Measurements from ENCODE around the gene NDST3.
"Not testable (repeated sequence)": the region's sequence is repeated elsewhere in the genome, so short reads cannot be mapped to it uniquely, and the experiment has no call there.

The NDST3 gene

DNA sequence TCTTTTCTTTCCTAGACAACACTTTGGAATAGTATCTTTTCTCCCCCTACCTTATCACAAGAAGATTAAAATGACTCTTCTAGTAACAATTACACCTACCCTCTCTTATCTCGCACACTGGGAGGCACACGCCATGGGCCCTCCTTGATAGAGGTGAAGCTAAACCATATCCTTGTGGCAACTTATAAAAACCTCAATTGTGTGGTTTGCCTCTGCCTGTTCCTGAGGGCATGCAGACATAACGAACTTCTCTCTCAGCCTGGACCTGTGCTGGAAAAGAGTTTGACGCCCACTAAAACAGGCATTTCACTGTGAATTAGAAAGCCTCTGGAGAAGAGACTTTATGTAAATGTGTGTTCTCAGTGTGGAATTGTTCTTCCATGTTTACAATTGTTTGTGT is 141.2 kb downstream of the NDST3 start:
- FAIRE-seq (no peak), DNase-seq (ENCODE audit: low spot score) (no peak)

DNA sequence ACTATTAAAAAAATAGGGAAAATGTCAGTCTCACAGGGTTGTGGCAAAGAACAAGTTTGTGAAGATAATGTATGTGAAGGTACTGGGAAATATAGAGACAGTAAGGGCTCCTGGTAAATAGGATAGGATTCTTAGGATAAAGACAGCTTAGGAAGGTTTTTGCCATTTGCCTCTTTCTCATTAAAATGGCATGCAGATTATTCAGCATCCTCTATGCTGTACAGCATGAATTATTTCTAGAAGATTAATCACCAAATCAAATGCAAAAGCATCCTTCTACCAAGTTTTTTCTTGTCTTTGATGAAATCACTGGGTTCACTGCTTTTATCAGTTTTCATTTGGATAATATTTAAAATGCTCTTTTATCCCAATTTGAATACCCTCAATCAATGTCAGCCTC is 142.8 kb downstream of the NDST3 start:
- FAIRE-seq, result no peak

DNA sequence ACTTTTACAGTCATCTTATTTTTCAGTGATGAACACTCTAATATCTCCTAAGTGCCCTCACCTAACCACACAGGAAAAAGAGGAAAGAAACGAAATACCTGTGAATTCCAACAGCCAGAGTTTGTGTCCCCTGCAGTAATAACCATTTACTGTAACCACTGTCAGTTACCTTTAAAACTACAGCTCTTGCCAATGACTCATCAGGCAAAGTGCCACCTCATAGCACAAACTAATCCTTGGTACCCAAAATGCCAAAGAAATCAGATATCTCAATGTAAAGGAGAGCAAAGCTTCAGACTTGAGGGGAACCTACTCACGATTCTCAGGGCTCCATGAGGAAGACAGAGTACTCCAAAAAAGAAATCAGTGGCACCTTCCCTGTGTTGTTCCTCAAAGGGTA is 146.5 kb downstream of the NDST3 start:
- no peak for DNase-seq (ENCODE audit: low spot score)
- FAIRE-seq, result no peak

More for the DNA sequence above, 142.8 kb downstream of the NDST3 start:
- no peak for DNase-seq (ENCODE audit: low spot score)

DNA sequence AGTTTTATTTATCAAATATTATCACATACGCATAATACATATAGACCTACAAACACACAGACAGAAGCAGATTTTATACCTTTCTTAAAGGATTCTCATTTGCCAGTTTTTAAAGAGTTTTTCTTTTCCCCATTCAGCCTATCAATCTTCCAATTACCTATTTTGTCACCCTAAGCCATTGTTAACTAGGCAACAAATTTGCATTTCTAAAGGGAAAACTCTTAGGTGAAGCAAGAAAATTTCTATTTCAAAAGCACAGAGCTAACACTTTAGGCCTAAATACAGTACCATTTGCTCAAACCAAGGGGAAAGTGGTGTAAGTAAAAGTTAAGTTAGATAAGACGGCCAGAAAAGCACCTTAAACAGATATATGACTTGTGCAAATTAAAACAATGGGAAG is 156.6 kb downstream of the NDST3 start:
- DNase-seq (ENCODE audit: low spot score) (no peak), FAIRE-seq (no peak)

DNA sequence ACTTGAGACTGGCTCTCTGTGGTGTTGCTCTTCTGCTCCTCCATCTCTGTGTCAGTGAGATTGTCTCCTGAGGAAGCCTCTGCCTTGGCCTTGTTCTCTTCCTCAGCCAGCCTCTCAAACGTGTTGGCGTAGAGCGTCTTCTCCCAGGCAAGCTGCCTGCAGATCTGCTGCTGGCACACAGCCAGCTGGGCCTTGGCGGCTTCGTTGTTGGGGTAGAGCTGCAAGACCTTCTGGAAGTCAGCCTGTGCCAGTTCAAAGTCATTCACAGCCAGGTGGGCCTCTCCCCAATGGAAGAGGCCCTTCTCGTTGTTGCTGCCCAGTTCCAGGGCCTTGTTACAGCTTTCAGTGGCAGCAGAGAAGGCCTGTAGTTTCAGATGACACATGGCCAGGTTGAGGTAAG is 159.1 kb downstream of the NDST3 start:
- no peak for DNase-seq (ENCODE audit: low spot score)
- FAIRE-seq, result no peak

DNA sequence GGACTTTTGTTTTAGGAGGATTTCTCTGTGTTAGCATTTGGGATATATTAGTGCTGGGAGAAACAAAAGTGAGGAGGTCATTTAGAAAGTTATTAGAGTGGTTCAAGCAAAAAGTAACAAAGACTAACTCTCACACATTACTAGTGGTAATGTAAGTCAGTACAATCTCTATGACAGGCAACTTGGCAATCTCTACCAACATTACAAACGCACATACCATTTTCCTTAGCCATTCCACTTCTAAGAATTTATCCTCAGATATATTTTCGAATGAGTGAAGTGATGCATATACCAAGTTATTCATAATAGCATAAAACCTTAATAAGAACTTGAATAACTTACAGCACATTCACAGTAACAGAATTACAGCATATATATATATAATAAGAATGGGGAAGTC is 172.3 kb downstream of the NDST3 start:
- DNase-seq (ENCODE audit: low spot score), result no peak
- FAIRE-seq, result no peak

DNA sequence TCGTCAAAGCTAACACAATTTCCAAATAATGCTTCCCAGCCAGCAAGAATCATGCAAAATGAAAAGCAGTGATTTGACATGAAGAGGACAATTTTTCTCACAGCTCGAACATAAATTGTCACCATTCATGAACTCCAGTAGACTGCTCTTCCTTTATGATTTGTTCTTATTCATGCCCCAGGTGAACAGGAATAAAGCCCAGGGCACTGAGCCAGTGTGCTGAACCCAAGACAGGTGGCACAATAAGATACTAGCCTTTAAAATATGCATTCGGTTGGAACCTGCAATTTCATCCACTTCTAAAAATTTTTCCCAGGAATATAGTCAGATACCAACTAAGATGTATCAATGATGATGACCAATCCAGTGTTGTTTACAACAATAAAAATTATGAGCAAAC is 178.8 kb downstream of the NDST3 start:
- no peak for FAIRE-seq
- DNase-seq (ENCODE audit: low spot score), result no peak

DNA sequence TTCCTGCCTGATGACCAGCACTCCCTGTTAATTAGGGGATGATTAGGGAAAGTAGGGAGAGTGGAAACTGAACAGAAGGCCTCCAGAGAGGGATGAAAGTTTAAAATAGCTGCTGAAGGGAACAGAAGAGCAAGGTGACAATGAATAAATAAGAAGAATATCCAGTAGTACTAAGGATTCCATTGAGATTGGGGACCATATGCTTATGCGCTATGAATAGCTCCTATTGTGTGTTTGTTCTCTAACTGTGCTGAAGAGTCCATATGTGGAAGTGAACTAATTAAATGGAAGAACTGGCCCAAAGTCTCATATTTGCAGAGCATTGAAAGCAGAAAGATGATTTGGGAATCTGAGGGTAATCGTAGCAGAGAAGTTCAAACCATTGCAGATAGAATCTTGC is 181.5 kb downstream of the NDST3 start:
- no peak for DNase-seq (ENCODE audit: low spot score)
- no peak for FAIRE-seq

DNA sequence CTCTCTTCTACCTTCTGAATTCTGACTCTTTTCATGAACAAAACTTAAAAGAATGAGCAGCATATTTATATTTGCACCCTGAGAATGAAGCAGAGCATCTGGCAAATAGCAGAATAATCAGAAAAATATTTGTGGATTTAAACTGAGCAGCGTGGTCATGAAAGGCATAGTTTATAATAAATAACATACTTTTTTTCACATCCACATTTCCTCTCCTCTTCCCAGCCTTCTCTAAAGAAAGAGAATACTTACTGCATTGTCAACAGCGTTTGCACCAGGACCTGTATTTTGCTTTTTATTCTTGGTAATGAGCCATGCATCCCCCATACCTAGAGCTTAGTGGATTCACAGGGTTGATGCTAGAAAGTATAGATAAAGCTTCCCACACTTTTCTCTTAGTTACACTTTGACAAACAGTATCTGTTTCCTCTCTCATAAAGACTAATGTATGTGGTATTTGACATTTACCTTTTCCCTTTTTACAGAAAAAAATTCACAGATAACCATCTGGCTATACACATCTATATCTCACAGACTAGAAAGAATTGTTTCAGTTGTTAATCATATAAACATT is 187.0 kb downstream of the NDST3 start:
- DNase-seq (ENCODE audit: low spot score) (no peak), FAIRE-seq (no peak)

DNA sequence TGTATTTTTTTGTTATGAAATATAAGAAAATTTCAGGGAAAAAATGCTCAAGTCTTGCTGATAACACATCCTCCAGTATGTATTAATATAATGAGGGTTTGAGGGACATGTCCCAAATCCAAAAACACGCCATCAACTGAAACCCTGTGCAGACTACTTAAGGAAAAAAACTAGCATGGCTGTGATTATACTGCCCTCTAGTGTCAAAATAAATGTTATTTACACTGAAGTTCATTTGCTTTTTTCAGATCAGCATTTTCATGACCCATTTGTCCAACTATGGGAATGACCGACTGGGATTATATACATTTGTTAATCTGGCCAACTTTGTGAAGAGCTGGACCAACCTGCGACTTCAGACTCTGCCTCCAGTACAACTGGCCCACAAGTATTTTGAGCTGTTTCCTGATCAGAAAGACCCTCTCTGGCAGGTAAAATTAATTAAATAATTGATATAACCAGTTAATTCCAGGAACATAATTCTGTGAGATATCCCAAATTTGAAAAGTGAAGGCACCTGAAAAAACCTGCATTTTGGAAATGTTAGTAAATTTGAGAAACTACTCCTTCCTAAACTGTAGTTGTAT is 190.1 kb downstream of the NDST3 start:
- peak; percentile 47 for DNase-seq (ENCODE audit: low spot score)
- peak; percentile 30 for FAIRE-seq

DNA sequence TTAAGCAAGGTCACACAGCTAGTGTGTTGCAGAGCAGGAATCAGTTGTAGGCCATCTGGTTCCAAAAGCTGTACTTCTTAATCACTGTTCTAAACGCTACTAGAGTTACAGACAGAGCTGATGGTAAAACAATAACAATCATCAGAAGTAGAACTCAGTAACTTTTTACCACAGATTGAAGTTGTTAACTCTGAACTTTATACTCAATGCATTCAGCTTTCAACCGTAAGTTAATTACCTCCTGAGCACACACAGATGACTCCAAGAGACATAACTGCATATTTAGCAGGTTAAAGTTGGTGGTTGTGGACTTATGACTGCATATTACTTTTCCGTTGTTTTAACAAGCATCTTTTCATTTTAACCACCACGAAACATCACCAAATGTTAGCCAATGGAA is 191.2 kb downstream of the NDST3 start:
- no peak for DNase-seq (ENCODE audit: low spot score)
- no peak for FAIRE-seq

DNA sequence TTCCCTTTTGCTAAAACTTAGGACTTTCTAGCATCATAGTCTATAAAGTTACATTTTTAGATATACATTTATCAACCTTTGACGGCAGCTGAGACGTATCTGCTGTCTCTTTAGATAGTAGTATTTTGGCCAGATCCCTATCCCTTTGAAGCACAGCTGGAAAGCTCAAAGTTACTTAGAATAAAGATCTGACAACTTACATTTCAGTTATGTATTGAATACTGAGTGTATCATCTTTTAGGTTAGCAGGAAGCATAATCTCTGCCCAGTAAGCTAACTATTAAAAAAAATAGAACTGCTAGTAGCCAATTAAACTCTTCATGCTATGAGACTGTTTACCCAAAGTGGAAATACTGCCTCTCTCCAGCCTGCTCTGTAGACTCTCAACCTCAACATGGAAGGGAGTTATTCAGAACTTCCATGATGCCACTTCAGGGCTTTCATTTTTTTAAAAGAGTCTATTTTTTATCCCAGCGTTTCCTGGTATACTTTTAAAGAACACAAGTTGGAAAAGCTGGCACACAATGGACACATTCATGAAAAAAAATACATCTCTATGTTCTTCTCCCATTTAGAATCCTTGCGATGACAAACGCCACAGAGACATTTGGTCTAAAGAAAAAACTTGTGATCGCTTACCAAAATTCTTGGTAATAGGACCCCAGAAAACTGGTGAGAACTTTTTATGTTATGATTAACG is 192.2 kb downstream of the NDST3 start:
- DNase-seq (ENCODE audit: low spot score), result no peak
- FAIRE-seq, result no peak

DNA sequence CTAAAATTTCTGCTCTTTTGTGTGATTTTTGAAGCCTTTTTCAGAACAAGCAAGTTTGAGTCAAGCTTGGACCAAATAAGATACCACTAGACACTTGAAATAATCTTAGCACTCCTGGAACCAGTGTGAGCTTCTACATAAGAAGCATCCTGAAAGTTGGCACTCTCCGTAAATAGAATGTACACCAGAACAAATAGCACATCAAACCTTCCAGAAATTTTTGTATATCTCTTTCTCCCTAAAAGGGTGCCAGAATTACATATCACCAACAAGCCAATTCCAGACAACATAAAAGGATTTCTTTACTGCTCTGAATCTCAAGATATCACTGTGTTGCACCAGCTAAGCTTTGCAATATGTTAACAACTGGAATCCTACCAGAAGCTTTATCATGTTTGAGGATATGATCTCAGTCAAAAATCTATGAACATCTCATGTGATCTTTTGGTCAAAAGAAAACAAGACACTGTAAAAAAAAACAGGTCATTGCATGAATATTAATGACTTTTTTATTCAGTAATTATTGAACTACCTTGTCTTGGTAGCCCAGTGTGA is 201.4 kb downstream of the NDST3 start:
- FAIRE-seq (no peak), DNase-seq (ENCODE audit: low spot score) (no peak)

DNA sequence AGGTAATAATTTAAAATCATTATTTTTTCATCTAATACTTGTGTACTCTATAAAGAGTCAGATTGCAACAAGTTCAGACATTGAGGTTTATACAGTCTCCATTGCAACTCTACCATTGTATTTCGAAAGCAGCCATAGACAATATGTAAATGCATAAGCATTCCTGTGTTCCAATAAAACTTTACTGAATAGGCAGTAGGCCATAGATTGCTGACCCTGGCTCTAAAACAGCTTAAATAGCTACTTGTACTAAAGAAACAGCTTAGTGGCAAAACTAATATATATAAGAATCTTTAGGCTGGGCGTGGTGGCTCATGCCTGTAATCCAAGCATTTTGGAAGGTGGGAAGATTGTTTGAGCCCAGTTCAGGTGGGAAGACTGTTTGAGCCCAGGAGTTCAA is 203.2 kb downstream of the NDST3 start:
- DNase-seq (ENCODE audit: low spot score), result no peak
- FAIRE-seq, result no peak

DNA sequence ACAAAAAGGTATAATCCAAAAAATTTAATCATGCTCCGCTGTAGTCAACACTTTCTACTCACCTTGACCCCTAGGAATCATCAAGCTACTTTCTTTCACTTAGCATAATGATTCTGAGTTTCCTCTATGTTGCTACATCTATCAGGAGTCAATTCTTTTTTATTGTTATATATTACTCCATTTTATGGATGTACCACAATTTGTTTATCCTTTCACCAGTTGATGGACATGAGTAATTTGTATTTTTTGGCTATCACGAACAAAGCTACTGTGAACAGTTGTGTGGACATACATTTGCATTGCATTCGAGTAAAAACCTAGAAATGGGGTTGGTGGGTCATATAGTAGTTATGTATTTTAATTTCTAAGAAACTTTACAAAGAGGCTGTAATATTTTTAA is 215.6 kb downstream of the NDST3 start:
- no peak for DNase-seq (ENCODE audit: low spot score)
- FAIRE-seq, result no peak

DNA sequence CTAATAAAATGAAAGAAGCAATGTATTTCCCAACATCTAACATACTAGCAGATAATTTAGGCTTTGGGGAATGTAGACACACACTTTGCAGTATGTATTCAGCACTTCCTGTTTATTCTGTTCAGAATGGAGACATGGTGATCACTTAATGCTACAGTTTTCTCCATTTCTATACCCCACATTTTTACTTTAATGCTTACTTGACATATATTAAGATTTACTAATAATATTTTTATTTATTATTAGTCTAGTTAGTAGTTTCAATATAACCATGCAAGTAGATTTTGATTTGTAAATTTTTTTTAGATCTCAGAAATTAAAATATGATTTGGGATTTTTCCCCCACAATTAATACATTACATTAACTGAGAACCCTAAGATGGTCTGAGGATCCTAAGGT is 220.1 kb downstream of the NDST3 start:
- no peak for FAIRE-seq
- DNase-seq (ENCODE audit: low spot score), result no peak

DNA sequence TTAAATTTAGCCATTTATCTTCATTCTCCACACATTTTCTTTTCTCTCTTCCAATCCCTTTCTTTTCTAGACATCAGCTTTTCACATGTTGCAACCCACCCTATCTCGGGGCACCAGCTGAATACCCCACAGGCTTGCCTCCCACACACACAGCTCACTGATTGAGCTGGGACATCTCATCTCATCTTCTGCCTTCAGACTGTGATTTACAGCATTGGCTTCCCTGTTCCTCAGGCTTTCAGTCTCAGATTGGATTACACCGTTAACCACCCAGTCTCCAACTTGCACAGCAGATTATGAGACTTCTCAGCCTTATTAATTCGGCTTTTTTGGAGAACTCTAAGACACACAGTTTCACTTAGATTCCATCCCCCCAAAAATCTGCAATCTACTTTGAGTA is 224.8 kb downstream of the NDST3 start:
- no peak for DNase-seq (ENCODE audit: low spot score)
- FAIRE-seq, result no peak

DNA sequence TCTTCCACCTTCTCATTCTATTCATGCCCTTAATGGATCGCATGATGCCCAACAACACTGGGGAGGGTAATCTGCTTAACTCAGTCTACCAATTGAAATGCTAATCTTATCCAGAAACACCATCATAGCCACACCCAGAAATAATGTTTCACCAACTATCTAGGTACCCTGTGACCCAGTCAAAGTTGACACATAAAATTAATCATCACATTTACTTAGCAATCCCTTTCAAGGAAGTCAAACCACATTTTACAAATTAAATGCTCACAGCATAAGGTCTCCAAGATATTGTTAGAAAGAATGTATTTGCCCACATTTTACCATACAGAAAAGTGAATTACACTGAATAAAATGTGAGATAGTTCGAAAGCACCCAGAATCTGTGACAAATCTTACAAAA is 226.0 kb downstream of the NDST3 start:
- DNase-seq (ENCODE audit: low spot score), result no peak
- no peak for FAIRE-seq

DNA sequence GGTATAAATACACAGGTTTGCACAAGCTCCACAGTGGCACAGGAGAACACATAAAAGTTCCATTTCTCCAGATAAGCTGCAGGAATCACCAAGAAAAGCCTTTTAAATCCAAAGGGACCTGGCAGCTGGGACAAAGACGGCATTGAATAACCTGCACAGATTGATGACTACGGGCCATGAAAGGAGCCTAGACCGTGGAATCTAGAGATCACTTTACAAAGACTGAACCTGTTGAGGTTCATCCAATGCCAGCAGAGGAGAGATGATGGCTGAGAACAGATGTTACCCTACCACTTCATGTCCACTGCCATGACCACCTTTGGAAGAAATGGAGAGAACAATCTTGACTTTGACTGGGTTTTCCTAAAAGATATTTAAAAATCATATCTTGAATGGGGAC is 229.8 kb downstream of the NDST3 start:
- FAIRE-seq (no peak), DNase-seq (ENCODE audit: low spot score) (no peak)

DNA sequence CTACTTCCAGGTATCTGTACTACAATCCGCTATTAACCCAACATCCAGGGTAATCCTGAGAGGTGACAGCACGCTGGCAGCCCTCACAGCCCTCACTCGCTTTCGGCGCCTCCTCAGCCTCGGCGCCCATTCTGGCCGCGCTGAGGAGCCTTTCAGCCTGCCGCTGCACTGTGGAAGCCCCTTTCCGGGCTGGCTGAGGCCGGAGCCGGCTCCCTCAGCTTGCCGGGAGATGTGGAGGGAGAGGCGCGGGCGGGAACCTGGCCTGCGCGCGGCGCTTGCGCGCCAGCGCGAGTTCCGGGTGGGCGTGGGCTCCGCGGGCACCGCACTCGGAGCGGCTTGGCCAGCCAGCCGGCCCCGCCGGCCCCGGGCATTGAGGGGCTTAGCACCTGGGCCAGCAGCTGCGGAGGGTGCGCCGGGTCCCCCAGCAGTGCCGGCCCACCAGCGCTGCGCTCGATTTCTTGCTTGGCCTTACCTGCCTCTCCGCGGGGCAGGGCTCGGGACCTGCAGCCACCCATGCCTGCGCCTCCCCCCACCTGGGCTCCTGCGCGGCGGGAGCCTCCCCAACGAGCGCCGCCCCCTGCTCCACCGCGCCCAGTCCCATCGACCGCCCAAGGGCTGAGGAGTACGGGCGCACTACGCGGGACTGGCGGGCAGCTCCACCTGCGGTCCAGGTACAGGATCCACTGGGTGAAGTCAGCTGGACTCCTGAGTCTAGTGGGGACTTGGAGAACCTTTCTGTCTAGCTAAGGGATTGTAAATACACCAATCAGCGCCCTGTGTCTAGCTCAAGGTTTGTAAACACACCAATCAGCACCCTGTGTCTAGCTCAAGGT is 231.2 kb downstream of the NDST3 start:
- no peak for FAIRE-seq

DNA sequence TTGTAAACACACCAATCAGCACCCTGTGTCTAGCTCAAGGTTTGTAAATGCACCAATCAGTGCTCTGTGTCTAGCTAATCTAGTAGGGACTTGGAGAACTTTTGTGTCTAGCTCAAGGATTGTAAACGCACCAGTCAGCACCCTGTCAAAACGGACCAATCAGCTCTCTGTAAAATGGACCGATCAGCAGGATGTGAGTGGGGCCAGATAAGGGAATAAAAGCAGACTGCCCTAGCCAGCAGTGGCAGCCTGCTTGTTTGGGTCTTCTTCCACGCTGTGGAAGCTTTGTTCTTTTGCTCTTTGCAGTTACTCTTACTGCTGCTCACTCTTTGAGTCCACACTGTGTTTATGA is 231.8 kb downstream of the NDST3 start:
- not testable (repeated sequence) for FAIRE-seq; DNase-seq (ENCODE audit: low spot score)

More for the DNA sequence above, 231.2 kb downstream of the NDST3 start:
- DNase-seq (ENCODE audit: low spot score), result no peak

DNA sequence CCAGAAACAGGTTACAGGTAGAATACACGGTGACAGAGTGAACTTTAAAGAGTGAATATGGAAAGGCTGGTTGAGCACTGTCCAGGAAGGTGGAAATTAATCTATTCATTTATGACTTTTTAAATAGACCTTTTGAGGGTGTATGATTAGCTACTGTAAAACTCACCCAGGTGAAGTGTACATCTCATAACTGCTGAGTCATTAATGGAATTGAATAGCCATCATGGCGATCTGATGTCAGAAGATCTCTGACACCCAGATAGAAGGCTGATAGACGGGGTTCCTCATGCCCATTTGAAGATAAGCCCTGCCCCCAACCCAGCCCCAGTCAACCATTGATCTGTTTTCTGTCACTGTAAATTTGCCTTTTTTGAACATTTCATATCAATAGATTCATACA is 234.5 kb downstream of the NDST3 start:
- DNase-seq (ENCODE audit: low spot score), result no peak
- no peak for FAIRE-seq
